Measurements from ENCODE around the gene MMD2.
"Not testable (repeated sequence)": the region's sequence is repeated elsewhere in the genome, so short reads cannot be mapped to it uniquely, and the experiment has no call there.

Gene MMD2

DNA sequence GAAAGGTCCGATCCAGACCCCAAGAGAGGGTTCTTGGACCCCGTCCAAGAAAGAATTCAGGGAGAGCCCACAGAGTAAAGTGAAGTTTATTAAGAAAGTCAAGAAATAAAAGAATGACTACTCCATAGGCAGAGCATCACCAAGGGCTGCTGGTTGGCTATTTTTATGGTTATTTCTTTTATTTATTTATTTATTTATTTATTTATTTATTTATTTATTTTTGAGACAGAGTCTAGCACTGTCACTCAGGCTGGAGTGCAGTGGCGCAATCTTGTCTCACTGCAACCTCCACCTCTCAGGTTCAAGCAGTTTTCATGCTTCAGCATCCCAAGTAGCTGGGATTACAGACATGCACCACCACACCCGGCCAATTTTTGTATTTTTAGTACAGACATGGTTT, 65.8 kb downstream of the MMD2 start:
- not testable (repeated sequence) for DNase-seq

DNA sequence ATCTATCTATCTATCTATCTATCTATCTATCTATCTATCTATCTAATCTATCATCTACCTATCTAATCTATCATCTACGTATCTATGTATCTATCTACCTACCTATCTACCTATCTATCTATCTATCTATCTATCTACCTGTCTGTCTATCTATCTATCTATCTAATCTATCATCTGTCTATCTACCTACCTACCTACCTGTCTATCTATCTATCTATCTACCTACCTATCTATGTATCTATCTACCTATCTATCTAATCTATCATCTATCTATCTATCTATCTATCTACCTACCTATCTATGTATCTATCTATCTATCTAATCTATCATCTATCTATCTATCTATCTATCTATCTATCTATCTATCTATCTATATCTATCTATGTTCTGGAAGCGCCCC, 67.5 kb downstream of the MMD2 start:
- not testable (repeated sequence) for DNase-seq

DNA sequence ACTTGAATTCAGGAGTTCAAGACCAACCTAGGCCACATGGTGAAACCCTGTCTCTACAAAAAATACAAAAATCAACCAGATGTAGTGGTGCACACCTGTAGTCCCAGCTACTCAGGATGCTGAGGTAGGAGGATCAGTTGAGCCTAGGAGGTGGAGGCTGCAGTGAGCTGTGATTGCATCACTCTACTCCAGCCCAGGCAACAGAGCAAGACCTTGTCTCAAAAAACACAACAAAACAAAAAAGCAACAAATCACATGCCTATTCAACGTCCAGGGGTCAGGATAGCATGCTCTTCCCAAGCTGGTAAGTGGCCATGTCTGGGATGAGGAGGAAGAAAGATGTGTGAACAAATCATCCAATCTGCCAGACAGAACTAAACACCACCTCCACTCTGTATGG, 69.3 kb downstream of the MMD2 start:
- no peak for DNase-seq

DNA sequence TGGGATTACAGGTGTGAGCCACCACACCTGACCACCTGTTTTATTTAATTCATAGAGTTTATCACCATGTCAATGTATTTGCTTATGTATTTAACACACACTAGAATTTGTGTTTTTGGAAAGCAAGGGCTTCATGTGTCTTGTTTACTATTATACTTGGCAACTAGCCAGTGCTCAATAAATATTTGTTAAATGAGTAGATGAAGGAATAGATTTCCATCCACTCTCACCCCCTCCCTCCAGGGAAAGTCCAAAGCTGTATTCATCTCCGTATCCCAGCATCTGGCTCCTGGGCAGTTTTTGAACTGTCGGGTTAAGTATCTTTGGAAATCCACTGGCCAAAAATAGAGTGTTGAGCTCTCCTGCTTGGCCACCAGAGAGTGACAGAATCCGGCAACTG, 70.8 kb downstream of the MMD2 start:
- DNase-seq, result no peak

DNA sequence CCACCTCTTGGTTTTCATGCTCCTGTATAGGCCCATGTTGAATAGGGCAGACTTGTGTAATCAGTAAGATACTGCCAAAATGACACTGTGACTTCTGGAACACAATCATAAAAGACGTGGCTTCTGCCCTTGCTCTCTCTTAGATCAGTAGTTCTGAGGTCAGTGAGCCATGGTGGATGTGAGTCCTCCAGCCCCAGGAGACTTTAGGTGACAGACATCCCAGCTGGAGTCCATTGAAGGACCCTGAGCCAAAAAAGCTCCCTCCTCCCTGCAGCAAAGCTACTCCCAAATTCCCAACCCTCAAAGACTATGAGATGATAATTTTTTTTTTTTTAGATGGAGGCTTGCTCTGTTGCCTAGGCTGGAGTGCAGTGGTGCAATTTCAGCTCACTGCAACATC, 72.3 kb downstream of the MMD2 start:
- no peak for DNase-seq

DNA sequence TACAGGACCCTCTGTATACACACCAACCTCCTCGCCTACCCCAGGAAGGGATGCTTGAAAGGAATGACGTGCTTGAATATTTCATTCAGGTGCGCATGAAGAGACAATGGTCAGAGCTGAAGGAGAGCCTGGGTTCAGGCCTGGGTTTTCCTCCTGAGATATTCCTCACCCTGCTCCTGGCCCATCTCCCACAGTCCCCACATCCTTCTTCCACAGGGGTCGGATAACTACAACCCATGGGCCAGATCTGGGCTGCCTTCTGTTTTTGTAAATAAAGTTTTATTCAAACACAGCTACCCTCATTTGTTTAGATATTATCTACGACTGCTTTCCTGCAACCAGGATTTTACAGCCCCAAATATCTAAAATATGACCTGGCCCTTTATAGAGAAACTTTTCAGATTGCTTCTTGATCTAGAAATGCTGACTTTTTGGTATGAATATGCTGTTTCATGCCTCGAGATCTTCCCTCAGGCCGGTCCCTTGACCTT, 73.6 kb downstream of the MMD2 start:
- no peak for DNase-seq

DNA sequence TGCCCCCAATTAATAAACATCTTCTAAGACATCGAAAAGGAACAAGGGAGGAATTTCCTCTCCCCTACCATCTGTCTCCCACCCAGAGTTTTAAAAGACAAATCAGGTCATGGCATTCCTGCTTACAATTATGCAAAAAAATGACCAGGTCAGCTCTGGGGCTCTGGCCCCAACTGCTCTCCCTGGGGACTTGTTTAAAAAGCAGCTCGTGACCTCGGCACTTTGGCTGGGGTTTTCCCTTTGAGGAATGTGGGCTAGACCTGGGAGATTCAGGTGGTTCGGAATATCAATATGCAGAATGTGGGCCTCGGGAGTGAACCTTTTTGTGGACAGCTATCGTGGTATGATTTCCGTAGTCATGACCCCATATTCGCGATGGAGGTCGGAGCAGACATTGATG, 74.8 kb downstream of the MMD2 start:
- no peak for DNase-seq

DNA sequence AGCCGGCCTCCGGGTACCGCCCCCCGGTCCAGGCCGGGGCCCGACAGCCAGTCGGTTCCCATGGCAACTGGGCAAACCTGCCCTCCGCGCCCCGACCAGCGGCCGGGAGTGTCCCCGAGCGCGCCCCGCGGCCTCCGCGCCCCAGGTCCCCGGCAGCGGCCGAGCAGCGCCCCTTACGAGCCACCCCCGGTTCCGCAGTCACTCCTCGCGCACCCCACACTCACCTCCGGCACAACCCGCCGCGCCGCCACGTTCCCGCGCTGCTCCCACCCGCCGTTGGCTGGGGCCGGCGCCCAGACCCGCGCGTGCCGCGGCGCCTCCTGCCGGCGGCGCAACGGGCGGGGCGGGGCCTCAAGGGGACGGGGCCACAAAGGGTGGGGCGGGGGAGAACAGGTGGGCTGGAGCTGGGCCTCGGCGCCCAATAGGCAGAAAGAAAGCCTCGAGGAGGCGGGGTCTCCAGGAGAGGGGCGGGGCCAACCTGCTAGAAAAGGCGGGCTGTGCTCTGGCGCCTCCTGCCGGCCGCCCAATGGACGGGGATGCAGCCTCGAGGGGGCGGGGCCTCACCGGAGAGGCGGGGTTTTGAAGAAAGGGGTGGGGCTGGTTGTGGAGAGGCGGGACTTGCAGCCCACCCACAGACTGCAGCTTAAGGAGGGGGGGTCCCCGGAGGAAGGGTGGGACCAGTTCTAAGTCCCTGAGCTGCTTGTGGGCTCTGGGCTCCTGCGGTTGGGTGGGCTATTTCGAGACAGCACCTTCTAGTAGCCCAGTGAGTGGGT, 75.4 kb downstream of the MMD2 start, which contains the start of gene RADIL:
Gene RADIL, minus strand, starts transcription at position 345 of the 773 bp plus-strand sequence. CDS start 5,577 bp downstream, outside the sequence.
- peak; percentile 91 for DNase-seq

DNA sequence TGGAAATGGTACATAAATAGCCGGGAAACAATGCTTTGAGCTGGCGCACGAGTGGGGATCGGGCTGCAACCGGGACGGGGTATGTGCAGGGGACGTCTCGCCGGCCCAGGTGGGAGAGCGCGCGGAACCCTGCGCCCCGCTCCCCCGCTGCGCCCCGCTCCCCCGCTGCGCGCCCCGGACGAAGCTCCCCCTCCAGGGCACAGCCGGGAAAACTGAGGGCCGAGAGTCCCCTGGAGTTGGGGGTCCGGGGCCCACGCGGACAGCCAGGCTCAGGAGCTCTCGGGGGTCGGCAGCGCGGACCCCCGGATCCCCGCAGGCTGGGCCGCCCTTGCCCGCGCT, 76.0 kb downstream of the MMD2 start:
- no peak for DNase-seq

DNA sequence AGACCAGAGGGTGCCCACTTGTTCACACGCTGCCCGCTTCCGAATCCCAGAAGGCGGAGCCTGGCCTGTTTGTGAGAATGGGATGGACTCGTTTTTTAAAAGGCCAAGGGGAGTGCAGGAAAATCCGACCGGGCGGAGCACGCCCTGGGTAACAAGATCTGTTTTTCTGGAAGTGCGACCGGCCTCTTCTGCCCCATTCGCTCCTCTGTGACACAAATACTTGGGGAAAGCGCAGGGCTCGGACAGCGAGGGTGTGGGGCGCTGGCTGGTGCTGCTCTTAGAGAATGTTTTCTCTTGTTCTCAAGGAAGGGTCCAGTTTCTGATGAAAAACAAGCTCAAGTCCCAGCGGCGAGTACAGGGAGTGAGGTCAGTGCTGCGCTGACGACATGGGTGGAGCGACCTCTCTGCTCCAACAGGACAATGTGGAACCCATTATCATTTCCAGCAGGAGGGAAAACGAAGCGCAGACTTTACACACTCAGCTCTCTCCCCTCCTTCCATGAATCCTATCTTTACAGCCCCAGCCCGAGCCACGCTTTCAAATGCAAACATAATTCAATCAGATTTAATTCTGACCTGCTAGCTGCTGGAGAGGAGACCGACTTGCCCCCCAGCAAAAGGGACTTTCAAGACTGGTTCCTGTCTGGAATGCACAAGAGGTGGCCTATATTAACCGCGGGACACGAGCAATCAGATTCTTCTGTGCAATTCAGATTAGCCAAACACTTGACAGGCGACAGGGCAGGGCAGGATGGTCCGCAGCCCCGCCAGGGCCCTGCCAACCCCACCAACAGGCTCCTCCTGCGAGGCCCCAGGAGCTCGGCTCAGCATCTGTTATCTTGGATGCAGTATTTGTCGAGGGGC, 76.6 kb downstream of the MMD2 start:
- DNase-seq, result peak; percentile 31

DNA sequence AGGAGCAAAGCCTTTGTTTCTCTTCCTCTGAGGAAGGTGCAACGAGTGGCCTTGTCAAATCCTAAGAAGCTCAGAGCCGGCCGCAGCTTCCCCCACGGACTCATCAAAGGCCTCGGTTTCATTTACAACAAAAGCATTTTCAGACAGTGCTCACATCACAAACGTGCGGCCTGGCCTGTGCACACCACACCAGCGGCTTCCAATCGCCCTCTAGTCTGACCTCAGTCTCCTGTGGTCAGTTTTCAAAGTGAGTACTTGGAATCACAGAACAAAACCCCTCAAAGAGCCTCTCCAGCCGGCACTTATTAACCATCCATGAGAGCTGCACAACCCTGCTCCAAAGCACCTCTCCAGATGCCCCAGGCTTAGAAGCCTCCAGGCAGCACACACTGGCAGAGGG, 78.8 kb downstream of the MMD2 start:
- no peak for DNase-seq

DNA sequence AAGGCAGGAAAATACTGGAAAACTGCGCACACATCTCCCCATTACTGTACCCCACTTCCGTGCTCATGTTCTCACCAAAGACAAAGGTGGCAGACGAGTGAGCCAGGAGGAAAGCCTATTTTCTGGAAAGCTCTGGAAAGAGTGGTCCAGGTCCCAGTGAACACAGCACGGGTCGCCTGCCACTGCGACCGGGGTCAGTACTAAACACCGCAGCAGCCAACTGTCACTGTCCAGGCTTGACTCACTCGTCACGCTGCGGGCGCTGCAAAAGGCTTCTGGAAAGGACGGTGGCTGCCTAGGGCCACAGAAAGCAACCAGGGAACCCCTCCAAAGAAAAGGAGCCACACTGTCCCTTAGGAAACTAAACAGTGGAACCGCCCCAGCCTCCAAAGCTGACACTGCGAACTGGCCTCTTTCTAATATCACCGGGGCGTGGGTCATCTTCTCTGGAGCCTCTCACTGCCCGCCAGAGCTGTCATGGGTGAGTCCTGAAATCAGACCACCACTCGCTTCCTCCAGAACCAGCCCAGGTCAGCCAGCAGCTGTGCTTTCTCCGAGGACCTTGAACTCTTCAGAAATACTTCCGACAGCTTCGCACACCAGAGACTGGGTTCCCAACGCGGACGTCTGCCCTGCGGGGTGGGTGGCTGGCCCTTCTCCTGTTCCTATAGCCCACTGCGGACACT, 79.4 kb downstream of the MMD2 start:
- no peak for DNase-seq

DNA sequence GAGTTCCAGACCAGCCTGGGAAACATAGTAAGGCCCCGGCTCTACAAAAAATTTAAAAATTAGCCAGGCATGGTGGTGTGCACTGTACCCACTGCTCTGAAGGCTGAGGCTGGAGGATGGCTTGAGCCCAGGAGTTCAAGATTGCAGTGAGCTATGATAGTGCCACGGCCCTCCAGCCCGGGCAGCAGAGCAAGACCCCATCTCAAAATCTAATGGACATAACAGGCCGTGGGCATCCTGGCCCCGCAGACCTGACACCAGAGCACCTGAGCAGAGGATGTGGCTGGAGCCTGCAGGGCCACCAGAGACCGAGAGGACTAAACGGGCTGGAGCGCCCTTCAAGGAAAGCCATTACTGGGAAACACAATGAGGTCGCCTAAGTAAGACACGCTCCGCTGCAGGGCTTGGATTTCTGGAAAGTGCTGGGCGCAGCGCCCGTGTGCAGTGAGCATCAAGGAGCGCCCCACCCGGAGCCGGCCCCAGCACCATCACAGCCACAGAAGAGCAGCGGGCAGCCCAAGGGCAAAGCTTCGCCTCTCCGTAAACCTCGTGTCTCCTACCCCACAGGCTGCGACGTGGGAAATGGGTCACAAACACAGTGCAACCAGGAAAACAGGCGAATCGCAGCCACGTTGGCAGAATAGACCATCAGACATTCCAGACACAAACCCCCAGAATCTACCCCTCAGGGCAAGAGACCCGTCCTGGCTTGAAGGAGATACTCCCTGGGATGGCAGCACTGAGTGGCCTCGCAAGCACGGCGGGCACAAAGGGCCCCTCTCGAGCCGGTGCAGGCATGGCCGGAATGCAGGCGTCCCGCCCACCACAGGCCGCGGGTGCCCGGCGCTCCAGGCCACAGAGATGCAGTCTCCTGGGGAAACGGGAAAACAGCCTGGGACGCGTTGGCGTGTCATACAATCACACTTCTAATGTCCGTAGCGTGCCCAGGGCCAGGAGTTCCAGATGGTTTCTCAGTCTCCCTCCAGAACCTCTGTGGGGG, 80.4 kb downstream of the MMD2 start:
- DNase-seq, result no peak

DNA sequence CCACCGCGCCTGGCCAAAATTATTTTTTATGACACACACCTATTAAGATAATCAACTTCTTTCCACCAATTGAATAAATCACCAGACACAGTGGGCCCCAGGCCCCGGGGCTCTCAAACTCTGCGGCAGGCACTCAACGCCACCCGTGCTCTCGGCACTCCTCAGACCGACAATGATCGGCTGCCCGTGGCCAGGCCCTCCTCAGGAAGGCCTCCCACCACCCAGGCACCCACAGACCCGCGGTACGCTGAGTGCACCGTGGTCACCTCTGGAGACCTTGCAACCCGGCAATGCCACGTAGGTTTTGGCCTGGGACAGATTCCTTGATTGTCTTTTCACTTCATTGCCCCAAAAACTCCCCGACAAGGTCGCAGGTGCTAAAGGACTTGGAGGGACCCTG, 82.4 kb downstream of the MMD2 start:
- no peak for DNase-seq

DNA sequence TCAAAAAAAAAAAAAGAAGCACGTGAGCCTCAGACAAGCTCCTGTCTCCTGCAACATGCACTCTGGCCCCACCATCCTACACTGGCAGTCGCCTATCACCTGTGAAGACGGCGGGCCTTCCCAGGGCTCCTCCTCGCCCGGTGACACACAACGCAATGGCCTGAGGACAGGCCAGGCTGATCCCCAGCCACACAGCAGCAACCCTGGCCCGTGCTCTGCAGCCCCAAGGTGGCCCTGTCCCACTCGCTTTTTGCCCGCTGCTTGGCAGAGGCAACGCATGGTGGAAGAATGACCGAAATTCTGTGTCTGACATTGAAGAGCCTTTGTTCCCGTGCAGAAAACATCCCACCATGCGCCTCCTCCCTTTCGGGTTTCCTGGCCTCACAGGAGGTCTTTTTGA, 83.6 kb downstream of the MMD2 start:
- DNase-seq, result no peak

DNA sequence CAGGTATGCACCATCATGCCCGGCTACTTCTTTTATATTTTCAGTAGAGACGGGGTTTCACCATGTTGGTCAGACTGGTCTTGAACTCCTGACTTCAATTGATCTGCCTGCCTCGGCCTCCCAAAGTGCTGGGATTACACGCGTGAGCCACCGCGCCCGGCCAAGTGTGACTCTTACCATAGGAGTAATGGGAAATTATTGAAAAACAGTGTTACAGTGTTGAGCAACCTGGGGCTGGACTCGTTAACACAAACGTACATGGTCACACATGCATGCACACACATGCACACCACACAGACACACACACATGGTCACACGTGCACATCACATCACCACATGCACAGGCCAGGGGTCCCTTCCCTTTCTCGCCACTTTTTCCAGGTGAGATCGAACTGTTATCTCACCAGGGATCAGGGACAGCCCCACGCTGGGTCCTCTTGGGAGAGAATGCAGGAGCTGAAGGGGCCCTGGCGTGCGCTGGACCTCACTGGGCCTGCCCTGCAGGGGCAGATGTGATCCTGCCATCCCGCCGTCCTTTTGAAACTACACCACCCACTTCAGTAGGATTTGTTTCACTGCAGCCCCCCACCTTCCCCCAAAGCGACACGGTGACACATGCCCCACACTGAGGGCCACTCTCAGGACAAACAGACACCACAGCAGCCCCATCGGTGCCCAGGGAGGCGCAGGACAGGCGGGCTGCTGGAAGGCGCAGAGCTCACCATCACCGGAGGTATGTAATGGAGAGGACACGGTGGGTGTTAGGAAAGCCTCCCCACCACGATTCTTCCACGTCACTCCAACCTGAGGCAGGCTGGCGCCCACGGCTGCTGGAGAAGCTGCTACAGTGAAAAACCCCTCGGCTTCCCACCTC, 85.7 kb downstream of the MMD2 start:
- DNase-seq, result no peak

DNA sequence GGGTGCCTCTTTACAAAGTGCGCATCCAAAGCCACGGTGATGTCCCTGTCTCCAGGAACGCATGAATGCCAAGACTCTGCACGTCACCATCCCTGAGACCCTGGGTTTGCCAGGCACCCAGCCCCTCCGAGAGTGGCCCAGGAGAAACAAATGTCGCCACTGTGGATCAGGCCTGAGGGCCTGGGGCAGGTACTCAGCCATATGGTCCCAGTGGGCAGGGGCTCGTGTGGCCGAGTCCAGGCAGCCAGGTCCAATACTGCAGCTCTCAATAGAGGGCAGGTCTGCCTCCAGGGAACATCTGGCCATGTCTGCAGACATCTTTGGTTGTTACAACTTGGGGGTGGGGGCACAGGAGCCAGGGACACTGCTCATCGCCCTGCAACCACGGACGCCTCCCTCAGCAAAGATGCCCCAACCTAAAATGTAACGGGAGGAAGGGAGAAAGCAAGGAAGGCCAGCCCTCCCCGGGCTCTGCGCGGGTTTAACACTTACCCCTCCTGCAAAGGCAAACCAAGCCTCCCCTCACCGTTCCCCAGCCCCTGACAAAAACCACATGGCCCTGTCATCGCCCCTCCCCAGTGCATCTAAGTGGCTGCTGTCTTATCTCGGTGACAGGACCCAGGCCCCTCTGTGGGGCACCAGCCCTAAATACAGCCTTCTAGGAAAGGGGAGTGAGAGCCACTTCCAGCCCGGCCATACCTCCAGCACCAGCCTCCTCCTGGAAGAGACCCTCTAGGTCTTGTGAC, 86.9 kb downstream of the MMD2 start:
- no peak for DNase-seq

DNA sequence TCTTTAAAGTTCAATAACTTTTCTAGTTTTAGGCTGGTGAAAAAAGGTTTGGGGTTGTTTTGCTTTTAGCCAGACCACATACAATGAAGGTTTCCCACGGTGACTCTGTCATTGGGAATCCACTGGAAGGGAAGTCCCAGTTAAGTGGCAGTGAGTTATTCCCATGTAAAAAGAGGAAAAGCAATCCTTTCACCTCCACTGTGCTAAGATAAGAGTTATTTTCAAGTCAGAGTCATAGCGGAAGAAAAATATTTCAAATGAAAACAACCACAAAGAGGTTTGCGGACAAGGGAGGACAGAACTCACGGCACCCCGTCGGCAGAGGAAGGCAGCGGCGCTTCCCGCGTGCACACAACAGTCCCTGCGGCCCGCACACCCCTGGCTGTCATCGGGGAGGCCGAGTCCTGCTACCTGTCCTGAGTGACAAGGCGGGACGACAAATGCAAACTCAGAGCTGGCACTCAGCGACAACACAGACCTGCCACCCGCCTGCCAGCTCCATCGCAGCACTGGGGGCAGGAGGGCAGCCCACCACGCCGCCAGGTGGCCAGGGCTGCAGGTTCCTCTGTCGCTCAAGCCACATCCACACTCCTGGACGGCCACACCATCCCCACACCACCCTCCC, 87.8 kb downstream of the MMD2 start:
- DNase-seq, result no peak

DNA sequence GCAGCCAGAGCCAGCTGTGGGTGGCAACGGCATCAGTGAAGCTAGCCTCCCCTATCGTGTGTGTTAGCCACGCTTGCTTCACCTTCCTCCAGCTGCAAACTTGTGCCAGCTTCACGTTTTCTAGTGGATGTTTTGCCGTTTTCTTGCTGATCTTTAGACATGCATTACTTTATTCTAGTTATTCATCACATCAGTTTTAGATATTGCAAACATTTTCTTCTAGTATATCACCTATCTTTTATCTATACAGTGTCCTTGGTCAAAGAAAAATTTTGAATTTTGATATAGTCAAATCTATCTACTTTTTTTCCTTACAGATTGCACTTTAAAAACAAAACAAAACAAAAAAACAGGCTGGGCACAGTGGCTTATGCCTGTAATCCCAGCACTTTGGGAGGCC, 90.5 kb downstream of the MMD2 start:
- no peak for DNase-seq
